Nucleus accumbens (tissue), 56 donors: ENCODE measurements around the gene CCDC154.
A peak's percentile ranks its signal among the peaks of the same experiment; 100 is the strongest.
"Not testable (repeated sequence)": the region's sequence is repeated elsewhere in the genome, so short reads cannot be mapped to it uniquely, and the experiment has no call there.

Experiments used
- DNase-seq, 56 donors: peaks; one replicate each; lab custom pipeline; 2025; lab: John Stamatoyannopoulos, UW

Gene CCDC154

DNA sequence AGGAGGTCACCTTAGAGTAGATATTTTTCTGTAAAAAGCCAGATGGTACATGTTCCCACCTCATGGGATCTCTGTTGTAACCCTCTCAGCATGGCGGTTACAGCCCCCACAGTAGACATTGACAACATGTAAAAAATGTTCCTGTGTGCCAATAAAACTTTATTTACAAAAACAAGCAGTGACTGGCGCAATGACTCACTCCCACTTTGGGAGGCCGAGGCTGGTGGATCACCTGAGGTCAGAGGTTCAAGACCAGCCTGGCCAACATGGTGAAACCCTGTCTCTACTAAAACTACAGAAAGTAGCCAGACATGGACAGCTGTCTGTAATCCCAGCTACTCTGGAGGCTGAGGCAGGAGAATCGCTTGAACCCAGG is 4.7 kb downstream of the CCDC154 start:
- not testable (repeated sequence) for DNase-seq

DNA sequence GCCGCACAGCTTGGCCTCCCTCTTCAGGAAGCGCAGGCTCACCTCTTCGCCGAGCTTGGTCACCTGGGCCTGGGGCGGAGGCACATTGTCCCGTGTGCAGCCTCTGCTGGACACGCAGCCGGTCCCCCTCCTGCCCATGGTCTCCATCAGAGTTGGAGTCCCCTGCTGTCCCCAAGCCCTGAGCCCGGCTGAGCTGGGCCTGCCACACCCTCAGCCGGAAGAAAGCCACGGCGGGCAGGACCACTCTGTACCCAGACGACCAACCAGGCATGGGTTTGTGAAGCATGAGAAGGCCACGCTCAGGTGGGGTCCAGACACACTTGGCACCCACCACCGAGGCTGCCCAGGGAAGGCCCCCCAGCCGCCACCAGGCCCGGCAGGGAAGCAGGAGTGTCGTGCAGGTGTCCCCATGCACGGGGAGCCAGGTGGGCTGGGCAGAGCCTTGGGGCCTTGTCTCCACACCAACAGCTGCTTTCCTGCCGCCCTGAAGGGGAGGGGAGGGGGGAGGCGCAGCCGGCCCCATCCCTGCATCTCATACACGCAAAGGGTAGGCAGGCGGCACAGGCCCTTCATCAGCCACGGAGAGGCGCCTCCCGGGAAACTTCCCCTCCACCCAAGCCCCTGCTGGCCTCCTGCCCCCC is 5.2 kb downstream of the CCDC154 start:
- no peak for DNase-seq

DNA sequence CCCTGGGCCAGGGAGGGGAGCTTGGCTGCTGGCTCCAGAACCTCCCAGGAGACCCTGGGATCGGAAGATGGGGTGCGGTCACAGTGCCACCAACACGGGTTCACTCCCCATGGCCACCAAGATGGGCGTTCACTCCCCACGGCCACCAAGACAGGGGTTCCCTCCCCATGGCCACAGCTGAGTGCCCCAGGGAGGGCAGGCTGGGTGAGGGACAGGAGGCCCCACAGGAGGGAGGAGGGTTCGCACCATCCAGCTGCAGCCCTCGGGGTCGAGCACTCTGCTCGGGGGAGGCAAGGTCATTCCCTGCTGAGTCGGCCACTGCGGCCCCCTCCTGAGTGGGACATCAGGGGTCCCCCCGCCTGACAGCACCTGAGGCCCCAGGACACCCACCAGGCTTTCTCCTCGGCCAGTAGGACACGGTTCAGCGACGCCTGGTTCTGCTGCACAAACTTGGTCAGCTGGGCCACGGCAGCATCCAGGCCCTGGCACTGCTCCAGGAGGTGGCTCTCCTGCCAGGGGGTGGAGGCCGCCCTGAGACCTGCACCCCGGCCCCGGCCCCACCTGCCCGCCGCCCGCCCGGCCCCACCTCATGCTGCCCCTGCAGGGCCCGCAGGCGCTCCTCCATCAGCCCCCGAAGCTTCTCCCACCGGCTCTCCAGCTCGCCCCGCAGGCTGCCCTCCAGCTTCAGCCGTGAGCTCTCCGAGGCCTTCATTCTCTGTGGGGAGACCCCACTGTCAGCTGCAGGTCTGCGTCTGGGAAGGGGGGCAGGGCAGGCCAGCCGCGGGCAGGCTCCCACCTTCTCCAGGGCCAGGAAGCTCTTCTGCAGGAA is 5.9 kb downstream of the CCDC154 start:
- no peak for DNase-seq

DNA sequence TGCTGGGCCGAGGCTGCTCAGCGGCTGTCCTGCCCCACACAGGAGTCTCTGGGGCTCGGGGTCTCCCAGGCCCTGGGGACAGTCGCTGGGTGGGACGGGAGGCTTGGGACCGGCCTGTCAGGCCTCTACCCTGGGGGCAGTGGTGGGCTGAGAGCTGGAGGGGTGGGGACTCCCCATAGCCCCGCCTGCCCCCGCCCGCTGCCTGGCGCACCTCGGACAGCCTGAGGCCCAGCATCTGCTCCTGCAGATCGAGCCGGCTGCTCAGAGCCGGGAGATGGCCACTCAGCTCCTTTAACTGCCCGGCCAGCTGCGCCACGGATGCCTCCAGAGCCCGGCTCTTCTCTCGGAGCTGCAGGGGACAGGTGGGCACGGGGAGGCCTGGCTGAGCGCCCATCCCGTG is 6.8 kb downstream of the CCDC154 start:
- DNase-seq = no peak

DNA sequence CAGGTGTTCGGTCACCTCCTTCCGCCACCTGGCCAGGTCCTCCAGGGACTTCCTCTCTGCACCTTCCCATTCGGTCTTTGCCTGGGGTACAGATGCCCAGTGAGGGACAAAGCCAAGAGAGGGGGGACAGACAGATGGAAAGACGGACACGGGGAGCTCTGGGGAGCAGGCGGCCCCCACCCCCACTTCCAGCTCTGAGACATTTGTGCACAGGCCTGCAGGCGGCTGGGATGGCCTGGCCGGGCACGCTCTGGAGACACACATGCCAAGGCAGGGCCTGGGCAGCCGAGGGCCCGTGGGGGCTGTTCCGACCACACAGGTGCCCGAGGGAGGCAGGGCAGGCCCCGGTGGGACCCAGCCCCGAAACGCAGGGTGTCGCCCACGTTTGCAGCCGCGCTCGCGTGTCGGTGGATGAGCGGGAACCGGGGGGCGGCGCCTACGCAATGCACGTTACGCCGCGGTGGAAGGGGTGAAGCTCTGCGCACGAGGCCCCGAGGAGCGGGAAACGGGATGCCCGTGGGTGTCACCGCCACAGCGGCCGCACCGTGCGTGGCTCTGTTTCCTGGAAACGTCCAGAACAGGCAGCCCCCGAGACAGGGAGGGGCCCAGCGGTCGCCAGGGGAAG is 7.5 kb downstream of the CCDC154 start:
- no peak for DNase-seq

DNA sequence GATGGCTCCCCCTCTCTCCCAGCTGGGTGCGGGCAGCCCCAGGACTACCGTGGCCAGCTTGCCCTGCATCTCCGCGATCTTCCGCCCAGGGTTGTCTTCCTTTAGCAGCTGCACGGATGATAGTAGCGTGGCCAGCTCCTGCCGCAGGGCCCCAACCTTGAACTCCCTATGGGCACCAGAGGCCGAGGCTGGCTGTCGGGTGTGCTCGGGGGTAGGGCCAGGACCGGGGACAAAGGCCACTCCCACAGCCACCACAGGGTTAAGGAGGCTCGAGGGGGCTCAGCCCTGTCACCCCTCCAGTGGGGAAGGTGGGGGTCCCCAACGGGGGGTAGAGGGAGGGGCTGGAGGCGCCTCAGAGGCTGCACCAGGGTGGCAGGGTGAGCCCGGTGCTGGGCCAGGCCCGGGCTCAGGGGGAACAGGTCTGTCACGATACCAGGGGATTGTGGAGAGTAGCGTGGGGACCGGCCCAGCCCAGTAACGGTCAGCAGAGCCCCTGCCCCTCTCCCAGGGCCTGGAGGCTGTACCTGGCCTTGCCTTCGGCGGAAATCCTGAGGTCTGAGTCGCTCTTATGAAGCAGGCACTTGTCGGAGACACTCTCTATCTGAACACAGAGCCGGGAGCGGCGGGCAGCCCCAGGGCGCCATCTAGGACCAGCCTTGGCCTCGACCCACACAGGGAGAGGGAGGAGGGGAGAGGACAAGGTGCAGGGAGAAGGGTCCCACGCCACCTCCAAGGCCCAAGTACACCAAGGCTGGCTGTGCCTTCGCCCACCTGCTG is 8.2 kb downstream of the CCDC154 start:
- DNase-seq = no peak

DNA sequence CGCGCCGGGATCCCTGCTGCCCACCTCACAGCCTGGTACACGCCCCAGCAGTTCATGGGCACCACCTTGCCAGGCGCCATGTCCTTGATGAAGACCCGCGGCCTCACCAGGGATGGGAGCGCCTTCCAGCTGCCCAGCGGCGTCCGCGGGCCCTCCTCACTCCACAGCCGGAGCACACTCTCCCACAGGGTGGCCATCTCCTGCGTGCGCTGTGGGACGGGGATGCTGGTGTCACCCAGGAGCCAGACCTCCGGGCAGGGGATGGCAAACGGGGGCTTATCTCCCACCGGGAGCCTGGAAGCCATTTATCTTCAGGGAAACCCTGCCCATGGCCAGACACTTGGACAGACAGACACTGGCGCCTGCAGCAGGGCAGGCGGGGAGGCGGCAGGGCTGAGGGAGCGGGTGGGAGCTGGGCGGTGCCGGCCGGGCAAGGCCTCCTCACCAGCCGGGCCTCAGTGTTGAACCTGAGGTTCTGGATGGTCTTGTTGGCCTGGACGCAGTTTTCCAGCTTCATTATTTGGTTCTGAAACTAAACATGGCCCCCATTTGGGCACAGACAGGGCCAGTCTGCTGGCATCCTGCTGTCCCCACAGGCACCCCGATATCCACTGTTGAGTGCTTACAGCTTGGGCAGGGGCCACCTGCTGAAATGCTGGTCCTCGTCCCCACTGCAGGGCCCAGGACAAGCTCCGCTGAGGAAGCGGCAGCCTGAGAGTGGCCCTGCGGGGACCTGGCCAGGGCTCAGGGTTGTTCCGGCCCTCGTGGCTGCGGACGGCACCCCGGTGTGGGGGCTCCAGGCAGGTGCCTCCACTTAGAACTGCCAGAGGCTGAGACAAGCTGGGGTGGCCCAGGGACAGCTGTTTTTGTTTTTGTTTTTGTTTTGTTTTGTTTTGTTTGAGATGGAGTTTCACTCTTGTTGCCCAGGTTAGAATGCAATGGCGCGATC is 9.4 kb downstream of the CCDC154 start:
- no peak for DNase-seq

DNA sequence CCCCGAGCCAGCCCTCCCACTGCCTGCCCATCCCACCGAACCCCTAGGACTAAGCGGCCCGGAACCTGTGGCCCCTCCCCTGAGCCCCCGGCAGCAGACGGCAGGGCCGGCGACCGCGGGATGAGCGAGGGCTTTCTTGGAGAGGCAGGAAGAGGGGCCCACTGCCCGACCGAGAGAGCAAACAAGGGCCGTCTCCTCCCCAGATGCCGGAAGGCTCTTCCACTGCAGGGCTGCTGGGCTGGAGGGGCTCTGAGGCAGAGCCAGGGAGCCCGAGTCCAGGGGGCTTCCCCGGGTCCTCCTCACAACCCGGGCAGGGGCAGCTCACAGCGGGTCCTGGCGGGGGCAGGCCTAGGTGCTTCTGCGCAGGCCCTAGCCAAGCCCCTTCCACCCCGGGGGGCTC is 10.6 kb downstream of the CCDC154 start:
- DNase-seq = no peak

DNA sequence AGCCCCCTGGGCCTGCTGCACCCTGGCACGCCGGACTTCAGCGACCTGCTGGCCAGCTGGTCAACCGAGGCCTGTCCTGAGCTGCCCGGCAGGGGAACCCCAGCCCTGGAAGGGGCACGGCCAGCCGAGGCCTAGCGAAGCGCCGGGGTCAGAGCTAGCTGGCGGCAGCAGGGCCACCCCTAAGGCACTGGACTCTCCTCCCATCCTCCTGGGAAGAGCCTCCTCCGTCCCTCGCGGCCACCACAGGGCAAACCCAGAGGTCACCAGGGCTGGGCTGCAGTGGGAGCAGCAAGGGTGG is 11.1 kb downstream of the CCDC154 start:
- DNase-seq = no peak

DNA sequence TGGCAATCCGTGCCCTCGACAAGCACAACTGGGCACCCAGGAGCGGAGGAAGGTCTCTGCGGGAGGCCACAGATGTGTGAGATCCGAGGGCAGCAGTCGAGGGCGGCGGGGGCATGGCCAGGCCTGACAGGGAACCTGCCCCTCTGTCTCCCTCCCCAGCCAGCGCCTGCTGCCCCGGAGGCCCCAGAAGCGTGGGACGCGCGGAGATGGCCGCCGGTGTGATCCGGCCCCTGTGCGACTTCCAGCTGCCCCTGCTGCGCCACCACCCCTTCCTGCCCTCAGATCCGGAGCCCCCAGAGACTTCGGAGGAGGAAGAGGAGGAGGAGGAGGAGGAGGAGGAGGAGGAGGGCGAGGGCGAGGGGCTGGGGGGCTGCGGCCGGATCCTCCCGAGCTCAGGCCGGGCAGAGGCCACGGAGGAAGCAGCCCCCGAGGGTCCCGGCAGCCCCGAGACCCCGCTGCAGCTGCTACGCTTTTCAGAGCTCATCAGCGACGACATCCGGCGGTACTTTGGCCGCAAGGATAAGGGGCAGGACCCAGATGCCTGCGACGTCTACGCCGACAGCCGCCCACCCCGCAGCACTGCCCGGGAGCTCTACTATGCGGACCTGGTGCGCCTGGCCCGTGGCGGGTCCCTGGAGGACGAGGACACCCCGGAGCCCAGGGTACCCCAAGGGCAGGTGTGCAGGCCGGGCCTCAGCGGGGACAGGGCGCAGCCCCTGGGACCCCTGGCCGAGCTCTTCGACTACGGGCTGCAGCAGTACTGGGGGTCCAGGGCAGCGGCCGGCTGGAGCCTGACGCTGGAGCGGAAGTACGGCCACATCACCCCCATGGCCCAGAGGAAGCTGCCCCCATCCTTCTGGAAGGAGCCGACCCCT is 11.7 kb downstream of the CCDC154 start:
- no peak for DNase-seq

DNA sequence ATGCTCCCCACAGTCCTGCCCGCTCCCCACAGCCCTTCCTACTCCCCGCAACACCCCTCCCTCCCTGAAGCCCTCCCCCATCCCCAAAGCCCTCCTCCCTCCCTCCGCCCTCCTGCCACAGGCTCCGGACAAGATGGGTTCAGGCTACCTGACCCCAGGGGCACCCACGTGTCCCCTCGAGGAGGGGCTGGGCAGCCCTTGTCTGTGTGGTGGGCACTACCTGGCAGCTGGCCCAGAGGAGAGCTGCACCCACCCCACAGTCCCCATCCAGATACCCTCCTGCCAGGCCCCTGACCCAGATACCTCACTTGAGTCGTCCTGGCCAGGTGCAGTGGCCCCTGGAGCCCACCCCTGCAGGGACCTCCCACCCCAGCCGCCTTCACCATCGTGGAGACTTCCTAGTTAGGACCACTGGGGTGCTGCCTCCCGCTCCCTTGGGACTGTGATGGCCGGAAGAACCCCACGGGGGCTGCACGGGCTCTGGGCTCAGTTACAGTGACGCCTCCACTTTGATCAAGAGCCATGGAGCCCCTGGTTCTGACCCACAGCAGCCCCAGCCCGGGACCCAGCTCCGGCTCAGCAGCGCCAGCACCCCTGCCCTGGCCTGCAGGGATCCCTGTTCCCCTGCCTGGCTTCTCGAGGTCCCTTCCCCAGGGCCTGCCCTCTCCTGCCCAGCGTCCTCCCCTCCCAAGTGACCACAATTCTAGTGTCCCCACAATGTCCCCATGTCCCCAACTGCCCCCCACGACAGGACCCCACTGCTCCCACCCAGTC is 12.7 kb downstream of the CCDC154 start:
- no peak for DNase-seq

DNA sequence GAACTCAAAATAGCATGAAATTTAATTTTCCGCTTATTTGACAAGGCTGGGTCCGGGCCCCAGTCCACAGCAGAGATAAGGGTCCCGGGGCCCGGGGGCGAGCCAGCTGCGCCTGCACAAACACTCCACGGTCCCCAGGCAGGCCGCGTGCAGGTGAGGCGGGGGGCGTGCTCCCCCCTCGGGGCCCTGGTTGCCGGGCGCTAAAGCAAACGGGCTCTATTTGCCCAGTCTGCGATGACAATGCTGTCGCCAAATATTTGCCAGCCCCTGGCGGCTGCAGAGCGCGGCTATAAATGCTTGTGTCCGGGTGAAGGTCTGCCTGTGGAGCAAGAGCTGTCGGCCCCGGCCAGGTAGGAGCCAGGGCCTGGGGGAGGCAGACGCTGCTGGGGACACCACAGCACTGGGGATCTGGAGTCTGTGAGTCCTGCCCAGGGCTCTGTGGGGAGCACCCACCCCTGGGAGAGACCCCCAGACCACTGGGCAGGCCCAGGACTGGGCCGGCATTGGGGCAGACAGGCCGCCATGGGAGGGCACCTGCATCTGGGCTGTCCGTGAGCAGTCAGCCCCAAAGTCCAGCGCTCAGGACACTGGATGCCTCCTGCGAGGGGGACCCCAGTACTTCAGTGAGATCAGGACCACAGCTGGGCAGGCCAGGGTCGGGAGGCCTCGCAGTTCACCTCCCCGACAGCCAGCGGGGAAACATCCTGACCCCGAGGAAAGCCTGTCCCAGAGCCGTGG is 13.4 kb downstream of the CCDC154 start, which contains the start of gene PERCC1:
TSS of gene PERCC1 (plus strand) at position 320 of the 738 bp plus-strand sequence. CDS start 1,516 bp downstream, outside the sequence.
- no peak for DNase-seq

DNA sequence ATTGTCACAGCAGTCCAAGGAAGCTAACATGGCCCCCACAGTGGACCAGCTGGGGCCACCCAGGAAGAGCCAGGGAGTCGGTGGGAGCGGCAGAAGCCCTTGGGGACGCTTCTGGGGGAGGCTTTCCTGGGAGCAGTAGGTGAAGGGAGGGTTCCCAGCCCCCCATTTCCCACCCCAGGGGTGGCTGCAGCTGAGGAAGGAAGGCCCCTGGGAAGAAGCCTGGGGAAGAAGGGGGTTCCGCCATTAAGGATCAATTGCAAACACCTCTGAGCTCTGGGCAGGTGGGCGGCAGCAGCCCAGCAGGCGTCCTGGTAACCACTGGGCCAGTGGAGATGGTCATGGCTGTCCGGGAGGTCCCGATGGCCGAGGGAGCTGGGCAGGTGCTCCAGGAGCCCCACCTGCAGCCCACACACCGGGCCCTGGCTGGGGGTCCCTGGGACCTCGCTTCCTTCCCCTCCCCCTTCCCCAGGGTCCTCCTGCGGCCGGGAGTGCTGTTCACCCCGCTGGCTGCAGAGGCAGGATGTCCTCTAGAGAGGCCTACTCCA is 14.1 kb downstream of the CCDC154 start:
- DNase-seq = no peak

DNA sequence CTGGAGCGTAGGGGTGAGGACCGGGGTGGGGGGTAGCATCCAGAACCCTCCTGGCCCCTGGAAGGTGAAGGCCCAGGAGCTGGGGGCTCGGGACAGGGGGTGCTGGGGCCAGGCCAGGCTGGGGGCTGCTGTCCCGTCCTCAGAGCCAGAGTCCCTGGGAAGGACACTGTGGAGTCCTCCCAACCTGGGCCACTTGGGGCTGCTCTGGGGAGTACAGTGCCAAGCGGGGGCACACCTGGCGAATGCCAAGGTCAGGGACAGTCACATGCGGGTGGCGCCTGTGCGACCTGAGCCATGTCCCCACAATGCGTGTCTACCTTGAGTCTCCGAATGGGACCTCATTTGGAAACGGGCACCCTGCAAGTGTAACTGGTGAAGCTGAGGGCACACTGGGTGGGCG is 14.7 kb downstream of the CCDC154 start:
- no peak for DNase-seq

DNA sequence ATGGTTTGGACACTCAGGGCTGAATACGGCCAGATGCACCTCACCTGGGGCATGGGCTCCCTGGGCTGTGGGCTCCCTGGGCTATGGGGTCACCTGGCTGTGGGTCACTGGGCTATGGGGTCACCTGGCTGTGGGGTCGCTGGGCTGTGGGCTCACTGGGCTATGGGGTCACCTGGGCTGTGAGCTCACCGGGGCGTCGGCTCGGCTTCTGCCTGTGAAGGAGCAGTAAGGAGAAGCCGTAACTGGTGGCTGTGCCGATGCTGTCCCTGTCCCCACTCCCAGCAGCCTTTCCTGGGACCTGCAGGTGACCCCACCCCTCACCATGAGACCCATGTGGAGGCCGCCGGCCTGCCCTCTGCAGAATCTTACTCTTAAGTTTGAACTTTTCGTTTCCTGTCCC is 15.3 kb downstream of the CCDC154 start:
- DNase-seq = no peak

DNA sequence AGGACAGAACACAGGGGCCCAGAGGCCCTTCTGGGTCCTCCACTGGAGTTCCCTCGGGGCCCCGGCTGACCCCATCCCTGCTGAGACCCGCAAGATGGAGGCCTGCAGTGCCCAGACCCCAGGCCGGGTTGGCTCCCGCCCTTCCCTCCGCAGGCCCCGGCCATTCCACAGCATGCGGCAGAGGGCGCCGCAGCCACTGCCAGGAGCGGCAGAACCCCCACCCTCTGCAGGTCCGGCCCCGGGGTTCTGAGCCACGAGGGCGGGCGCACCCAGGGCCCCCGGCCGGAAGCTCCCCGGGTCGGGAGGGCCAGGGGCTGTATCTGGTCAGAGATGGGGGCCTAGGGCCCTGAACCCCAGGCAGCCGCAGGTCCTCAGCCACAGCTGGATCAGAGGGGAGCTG is 15.8 kb downstream of the CCDC154 start:
- peak in 3 of 56 donors; percentile 3 to 19 (median 5) for DNase-seq
